Glutamatergic neuron (in vitro differentiated cells): ENCODE data around the gene TNFAIP3. TPM values are rescaled to one million over a fixed set of nuclear protein-coding genes. Genes with fewer than 3 reads are reported as not detected.

Experiments used
- DNase-seq: peaks from one replicate; pipeline ENCODE4 v3.0.0; 2022
- H3K27ac Mint-ChIP-seq: one replicate; pipeline ENCODE4 v1.8.0; 2020; ENCODE audit warnings: mild to moderate bottlenecking, mixed read lengths, inconsistent platforms; ENCODE audit not compliant: unreplicated experiment
- H3K27me3 Mint-ChIP-seq: one replicate; pipeline ENCODE4 v1.8.0; 2020; ENCODE audit warnings: mild to moderate bottlenecking, moderate library complexity, mixed read lengths, inconsistent platforms; ENCODE audit not compliant: unreplicated experiment
- H3K36me3 Mint-ChIP-seq: one replicate; pipeline ENCODE4 v1.8.0; 2020; ENCODE audit warnings: mild to moderate bottlenecking, mixed read lengths, inconsistent platforms; ENCODE audit not compliant: unreplicated experiment
- H3K4me1 Mint-ChIP-seq: one replicate; pipeline ENCODE4 v1.8.0; 2020; ENCODE audit warnings: mild to moderate bottlenecking, low read depth, mixed read lengths, inconsistent platforms; ENCODE audit not compliant: unreplicated experiment
- H3K4me3 Mint-ChIP-seq: one replicate; pipeline ENCODE4 v1.8.0; 2020; ENCODE audit warnings: mild to moderate bottlenecking, mixed read lengths, inconsistent platforms; ENCODE audit not compliant: unreplicated experiment
- H3K9me3 Mint-ChIP-seq: one replicate; pipeline ENCODE4 v1.8.0; 2020; ENCODE audit warnings: mild to moderate bottlenecking, moderate library complexity, mixed read lengths, inconsistent platforms; ENCODE audit not compliant: unreplicated experiment
- total RNA-seq: library from RNA; stranded (reverse); fragmentation: NEBNext Ultra II Directional; extraction: Animal tissue kit (Norgen Biotek cat#: 25700); gene quantifications from one replicate; pipeline ENCODE4 v1.2.1, GENCODE V29; 2021; ENCODE audit not compliant: unreplicated experiment
- TF ChIP-seq, protein P1 (sequence below): fragments of 200-600 bp; sonication (generic); IDR thresholded peaks from one replicate; pipeline ENCODE4 v1.5.0; 2021; ENCODE audit not compliant: partially characterized antibody, unreplicated experiment

The TNFAIP3 gene
- total RNA-seq, 1 donor from 2014 or later, result 2.2 TPM

DNA sequence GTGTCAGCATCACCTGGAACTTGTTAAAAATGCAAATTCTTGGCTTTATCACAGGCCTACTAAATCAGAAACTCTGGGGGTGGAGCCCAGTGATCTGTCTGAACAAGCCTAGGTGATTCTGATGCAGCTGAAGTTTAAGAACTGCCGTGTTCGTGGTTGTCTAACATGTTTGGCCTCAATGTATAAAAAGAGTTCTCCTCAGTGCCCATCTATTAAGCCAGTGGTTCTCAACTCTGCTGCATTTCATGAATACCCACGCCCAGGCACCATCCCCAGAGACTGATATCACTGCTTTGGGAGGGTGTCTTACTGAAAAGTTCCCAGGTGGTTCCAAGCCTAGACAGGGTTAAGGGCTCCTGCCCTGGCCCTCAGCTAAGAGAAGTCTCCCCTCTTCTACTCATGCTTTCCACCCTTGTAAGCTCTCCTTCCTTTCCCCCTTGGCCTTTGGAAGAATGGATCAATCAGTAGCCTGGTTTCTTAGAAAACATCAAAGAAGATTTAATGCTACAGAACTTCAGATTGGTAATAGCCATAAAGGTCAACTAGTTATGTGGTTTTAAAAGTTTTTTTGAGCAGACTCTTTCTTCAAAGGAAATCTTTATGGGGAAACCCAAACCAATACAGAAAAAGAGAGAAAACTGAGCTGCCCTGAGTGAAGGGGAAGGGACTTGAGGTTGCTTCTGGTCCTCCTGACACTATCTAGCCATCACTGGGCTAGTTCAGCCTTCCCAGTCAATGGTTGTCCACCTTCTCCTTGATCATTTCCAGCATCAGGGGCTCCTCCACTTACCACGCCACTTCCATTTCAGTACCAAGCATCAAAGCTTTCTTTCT, 38.9 kb upstream of the TNFAIP3 start:
- H3K4me3 Mint-ChIP-seq, result no peak overlapping the region
- H3K27ac Mint-ChIP-seq, result no peak overlapping the region
- DNase-seq, result no peak
- TF ChIP-seq, protein P1, sequence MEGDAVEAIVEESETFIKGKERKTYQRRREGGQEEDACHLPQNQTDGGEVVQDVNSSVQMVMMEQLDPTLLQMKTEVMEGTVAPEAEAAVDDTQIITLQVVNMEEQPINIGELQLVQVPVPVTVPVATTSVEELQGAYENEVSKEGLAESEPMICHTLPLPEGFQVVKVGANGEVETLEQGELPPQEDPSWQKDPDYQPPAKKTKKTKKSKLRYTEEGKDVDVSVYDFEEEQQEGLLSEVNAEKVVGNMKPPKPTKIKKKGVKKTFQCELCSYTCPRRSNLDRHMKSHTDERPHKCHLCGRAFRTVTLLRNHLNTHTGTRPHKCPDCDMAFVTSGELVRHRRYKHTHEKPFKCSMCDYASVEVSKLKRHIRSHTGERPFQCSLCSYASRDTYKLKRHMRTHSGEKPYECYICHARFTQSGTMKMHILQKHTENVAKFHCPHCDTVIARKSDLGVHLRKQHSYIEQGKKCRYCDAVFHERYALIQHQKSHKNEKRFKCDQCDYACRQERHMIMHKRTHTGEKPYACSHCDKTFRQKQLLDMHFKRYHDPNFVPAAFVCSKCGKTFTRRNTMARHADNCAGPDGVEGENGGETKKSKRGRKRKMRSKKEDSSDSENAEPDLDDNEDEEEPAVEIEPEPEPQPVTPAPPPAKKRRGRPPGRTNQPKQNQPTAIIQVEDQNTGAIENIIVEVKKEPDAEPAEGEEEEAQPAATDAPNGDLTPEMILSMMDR, result no peak
- no peaks in the 10 kb centered on the region for H3K9me3 Mint-ChIP-seq
- H3K36me3 Mint-ChIP-seq, result no peaks in the 10 kb centered on the region
- H3K4me1 Mint-ChIP-seq, result peaks cover 4% of the 10 kb centered on the region
- H3K27me3 Mint-ChIP-seq, result no peaks in the 10 kb centered on the region

DNA sequence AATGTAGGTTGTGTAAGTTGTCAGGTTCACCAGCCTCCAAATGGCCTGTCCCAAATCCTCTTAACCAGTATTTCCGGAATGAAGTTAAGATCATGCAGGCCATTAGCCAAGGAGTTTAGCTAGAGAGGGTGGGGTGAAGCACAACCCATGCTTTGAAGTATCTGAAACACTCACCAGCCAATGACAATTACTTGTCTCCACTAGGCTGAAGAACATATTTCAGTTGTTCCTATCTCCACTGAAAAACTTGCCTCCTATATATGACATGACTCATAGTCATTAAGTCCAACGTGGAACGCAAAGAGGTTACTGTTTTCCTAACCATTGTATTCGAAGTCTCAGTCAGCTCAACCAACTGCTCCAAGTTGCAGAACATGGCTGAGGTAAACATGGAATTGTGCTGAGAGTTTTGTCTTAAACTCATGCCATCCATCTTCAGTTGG, 37.4 kb upstream of the TNFAIP3 start:
- TF ChIP-seq, protein P1, result no peak
- Mint-ChIP-seq H3K27me3 (no peaks in the 10 kb centered on the region), H3K4me3 (no peak overlapping the region), H3K27ac (no peak overlapping the region), H3K9me3 (no peaks in the 10 kb centered on the region), H3K4me1 (no peaks in the 10 kb centered on the region), H3K36me3 (no peaks in the 10 kb centered on the region)
- DNase-seq, result no peak

DNA sequence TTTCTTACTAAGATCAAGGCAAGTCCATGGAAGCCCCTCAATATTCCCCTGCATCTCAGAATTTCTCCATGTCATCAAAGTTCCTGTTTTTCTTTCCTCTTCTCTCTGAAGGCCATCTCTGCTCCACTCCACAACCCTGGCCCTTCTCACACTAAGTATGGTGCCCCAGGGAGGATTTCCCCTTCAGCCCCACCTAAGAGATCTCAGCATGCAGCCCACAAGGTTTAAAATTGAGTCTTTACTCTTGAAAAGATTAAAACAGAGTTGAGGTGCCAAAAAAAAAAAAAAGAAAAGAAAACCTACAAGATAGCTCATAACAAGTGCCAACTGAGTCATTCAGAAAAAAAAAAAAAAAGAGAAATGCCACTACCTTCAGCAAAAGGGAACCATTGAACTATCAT, 36.5 kb upstream of the TNFAIP3 start:
- Mint-ChIP-seq H3K36me3 (no peaks in the 10 kb centered on the region), H3K4me3 (no peak overlapping the region), H3K9me3 (no peaks in the 10 kb centered on the region), H3K4me1 (no peaks in the 10 kb centered on the region), H3K27me3 (no peaks in the 10 kb centered on the region), H3K27ac (no peak overlapping the region)
- TF ChIP-seq, protein P1, result no peak
- no peak for DNase-seq

DNA sequence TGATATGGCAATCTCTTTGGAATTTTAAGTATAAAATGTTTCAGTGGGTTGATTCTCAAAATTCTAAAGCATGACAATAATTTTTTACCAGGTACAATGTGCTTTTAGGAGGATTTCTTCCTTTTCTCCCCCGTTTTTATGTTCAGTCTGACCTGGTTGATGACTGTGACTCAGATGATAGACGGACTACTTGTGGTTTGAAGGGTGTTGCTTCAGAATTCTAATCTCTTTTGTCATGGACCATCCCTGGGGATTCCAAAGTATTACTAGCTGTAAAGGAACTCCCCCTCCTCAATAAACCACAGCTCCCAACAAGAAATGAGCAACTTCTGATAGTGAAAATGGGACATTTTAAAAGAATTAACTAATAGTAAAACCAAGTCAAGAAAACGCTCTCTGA, 34.9 kb upstream of the TNFAIP3 start:
- TF ChIP-seq, protein P1, result no peak
- Mint-ChIP-seq H3K36me3 (no peaks in the 10 kb centered on the region), H3K9me3 (no peaks in the 10 kb centered on the region), H3K4me1 (no peaks in the 10 kb centered on the region), H3K27ac (no peak overlapping the region), H3K4me3 (no peak overlapping the region), H3K27me3 (no peaks in the 10 kb centered on the region)
- no peak for DNase-seq

DNA sequence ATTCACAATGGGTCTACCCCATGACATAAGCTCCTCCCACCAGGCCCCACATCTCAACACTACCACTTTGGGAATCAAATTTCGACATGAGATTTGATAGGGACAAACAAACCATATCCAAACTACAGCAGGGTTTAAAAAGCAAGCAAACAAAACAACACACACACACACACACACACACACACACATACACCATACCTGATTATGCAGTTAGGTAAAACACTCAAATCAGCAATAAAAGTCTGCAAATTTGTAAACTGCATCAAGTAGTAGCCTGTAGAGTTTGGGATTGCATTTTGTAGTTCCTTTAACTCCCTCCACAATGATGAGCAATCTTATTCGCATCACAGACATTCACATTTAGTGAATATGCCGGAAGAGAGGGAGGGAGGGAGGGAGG, 32.6 kb upstream of the TNFAIP3 start:
- Mint-ChIP-seq H3K36me3 (no peaks in the 10 kb centered on the region), H3K4me1 (no peaks in the 10 kb centered on the region), H3K27ac (no peak overlapping the region), H3K27me3 (no peaks in the 10 kb centered on the region), H3K9me3 (peaks cover 4% of the 10 kb centered on the region), H3K4me3 (no peak overlapping the region)
- no peak for DNase-seq
- TF ChIP-seq, protein P1, result no peak
